GM12873 (cell line): Measurements from ENCODE around the gene RACK1.

Experiments
- TF ChIP-seq, protein P1 (sequence below): IDR thresholded peaks from 2 replicates; pipeline ENCODE4 v1.5.1; 2012; ENCODE audit warnings: low read depth, mild to moderate bottlenecking, moderate library complexity, low read length, control low read depth; ENCODE audit not compliant: insufficient read depth; ENCODE audit errors: missing control alignments

RACK1 gene

DNA sequence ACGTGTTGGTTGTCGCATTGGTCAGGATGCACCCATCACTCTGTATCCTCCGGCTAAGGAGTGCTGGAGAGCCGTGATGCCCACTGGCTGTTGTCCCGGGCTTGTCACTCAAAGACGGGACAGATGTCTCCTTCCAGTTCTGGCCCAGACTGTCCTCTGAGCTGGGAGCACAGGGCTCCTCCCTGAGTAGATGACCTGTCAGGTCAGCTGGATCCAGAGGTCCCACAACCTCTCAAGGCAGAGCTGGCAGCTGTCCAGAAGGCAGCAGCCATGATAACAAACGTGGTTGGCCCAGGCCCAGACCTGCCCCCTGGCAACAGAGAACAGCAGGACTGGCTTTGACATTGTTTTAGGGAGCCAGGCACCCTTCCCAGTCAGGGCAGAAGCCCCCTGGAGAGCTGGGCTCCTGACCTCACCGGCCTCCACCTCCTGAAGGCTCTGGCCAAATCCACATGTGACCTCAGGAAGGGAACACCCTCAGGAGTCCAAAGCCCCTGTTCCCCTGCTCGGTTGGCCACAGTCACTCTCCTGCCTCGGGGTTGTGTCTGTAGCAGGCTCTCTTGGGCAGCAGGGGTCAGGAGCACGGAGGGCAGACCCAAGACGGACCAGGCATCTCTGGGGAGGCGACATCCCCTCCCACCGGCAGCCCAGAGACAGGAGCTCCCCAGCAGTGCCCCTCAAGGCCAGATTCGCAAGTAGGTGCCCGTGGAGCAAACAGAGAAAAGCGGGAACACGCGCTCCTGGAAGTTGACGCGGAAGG lies 49.0 kb downstream of the RACK1 start:
- TF ChIP-seq, protein P1, sequence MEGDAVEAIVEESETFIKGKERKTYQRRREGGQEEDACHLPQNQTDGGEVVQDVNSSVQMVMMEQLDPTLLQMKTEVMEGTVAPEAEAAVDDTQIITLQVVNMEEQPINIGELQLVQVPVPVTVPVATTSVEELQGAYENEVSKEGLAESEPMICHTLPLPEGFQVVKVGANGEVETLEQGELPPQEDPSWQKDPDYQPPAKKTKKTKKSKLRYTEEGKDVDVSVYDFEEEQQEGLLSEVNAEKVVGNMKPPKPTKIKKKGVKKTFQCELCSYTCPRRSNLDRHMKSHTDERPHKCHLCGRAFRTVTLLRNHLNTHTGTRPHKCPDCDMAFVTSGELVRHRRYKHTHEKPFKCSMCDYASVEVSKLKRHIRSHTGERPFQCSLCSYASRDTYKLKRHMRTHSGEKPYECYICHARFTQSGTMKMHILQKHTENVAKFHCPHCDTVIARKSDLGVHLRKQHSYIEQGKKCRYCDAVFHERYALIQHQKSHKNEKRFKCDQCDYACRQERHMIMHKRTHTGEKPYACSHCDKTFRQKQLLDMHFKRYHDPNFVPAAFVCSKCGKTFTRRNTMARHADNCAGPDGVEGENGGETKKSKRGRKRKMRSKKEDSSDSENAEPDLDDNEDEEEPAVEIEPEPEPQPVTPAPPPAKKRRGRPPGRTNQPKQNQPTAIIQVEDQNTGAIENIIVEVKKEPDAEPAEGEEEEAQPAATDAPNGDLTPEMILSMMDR = no peak

DNA sequence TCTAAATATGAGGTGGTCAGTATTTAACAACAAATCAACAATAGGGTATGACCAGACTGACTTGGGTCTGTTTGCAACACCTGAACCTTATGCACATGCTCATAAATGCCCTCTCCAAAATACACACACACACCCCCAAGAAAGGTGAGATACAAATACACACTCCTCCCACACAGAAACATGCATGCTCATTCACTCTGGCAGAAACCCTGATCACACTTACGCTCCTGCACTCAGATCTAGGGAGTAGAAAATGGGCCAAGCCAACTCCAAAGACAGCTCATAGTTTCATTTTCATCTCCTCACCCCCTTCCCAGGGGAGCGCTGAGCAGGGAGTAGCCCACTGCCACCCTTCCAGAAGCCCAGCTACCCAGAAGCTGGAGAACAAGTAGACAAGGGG lies 50.0 kb downstream of the RACK1 start:
- TF ChIP-seq, protein P1 = no peak

DNA sequence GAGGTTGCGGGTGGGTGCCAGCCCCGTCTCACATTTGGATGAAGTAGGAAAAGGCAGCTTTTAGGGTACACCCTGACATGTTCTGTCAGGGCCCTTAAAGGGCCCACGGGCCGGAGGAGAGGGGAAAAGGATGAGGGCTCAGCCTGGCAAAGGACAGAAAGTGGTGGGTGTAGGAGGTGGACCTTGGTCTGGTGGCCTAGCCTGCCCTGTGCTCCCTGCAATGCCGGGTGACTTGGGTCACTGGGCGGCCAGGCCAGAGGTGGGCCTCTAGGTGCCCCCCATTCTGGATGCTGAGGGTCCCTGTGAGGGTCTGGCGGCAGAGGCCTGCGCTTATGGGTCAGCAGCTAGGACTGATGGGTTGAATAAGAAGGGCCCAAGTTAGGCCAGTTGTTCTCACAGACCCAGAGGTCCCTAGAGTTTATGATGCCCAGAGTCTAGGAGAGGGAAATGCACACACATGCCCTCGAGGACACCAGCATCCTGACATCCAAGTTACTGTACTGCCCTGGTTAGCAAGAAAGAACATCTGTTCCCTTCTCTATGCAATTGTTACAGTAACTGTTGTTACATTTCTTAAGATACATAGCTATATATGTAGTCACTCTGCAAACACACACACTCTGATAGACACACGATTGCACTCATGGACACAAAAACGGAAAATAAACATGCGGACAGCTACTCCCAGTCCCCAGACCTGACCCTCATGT lies 51.2 kb downstream of the RACK1 start:
- TF ChIP-seq, protein P1 = no peak

DNA sequence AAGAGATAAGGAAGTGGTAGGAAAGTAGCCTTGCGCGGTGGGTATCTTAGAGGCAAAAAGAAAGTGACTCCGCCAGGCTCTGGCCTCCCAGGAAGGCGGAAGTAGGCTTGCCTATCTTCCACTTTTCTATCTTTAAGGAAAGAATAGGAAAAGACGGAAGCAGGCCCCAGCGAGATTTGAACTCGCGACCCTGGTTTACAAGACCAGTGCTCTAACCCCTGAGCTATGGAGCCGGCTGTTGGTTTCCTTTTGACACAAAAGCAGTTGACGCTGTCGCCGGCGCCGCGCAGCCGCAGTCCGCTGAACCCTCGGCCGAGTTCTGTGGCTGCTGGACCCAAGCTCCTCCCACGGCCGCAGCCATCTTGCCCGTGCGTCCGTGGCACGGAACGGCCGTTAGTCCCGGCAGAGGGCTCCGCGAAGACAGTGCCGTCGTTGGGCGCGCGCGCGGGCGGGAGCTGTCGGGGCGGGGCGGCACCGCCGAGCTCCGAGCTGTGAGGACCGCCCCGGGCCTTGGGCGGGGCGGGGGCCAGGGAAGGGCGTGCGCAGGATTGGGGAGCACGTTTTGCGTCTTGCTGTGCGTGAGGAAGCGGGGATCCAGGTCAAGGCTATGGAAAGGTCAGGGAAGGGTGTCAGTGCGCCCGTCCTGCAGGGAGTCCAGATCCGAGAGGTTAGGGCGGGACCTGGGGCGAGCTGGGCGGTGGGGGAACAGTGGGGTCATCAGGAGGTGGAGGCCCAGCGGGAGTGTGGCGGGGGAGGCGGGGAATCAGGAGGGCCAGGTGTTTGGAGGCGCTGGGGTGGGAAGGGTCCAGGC lies 52.0 kb downstream of the RACK1 start:
- TF ChIP-seq, protein P1 = no peak

DNA sequence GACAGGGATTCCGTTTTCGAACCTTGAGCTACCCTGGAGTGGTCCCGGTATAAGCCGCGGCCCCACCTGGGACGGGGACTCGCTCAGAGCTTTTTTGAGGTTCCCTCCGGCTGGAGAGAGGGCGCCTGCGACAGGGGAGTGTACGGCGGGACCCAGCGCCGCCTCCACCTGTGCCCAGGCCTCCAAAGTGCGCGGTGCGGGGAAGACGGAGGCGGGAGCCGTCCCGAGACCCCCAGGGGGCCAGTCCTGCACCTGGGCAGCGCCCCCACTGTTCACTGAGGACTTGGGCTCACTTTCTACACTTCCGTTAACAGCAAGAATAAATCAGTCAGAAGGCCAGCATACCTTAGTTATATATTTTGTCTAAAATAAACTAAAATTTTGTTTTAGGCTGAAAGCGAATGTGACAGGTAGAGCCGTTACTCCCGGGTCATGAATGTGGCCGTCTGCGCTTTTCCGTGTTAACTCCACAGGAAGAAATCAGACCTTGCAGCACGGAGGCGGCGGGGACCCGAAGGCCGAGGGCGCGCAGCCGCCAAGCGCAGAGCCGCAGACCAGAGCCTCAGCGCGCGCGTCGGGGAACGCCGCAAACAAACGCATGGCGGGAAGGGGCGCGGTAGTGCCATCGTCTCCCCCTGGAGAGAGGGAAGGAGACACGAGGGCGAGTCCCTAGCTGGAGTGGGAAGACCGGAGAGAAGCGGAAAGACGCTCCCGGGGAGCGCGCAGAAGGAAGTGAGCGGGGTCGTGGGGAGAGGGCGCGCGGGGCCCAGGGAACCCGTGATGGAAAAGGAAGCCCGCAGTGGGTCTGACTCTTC lies 52.8 kb downstream of the RACK1 start:
- TF ChIP-seq, protein P1 = peak; percentile 47

DNA sequence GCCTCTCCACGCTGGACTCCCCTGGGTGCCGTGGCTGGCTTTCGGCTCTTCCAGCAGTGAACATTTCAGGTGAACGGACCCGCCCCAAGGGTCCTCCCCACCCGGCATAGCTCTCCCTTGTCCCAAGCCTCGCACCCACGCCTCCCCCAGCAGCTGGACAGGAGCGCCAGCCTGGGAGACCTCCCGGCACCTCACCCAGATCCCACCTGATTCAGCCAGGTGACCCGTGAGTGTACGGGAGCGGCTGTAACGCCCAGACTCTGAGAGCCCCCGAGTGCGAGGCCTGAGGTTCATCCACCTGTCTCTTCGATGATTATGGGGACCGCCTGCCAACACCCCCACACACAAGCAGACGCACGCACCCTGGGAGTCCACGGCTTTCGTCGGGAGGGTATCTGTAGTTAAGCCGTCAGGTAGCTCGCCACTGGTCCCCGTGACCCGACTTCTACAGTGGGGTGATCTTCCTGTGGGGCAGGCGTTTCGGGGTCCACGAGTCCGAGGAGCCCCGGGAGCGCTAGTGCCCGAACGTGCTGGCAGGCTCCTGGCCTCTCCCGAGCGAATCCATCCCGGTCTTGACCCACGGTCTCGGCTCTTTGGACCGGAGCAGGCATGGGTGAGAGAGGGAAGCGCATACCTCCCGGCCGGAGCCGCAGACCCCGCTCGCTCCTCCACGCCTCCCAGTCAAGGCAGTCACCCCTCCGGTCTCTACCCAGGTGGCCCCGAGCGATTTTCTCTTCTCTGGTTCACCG lies 53.6 kb downstream of the RACK1 start:
- TF ChIP-seq, protein P1 = no peak
